Omental fat pad (tissue), 4 donors: ENCODE data around the gene DDR2. TPM values are rescaled to one million over a fixed set of nuclear protein-coding genes. Genes with fewer than 3 reads are reported as not detected.
"Not testable (repeated sequence)": the region's sequence is repeated elsewhere in the genome, so short reads cannot be mapped to it uniquely, and the experiment has no call there.

Source experiments
- ATAC-seq: fragments of 150-250 bp; one replicate; pipeline ENCODE4 v1.9.1; 2016; ENCODE audit warnings: mild to moderate bottlenecking, moderate library complexity; ENCODE audit not compliant: low FRiP score
- DNase-seq: peaks from one replicate; pipeline ENCODE4 v3.0.0-alpha.2; 2019; ENCODE audit warnings: low spot score
- CTCF ChIP-seq, 3 donors: fragments of 450-650 bp; IDR thresholded peaks; one replicate each; pipeline ENCODE4 v1.5.1; 2016 to 2017; ENCODE audit warnings: antibody characterized with exemption in 3 of 3, mild to moderate bottlenecking in 3 of 3, moderate library complexity in 2 of 3
- total RNA-seq, 4 donors: library from RNA; depleted of rRNA; stranded (reverse); fragments of >200 nt; gene quantifications; one replicate each; pipeline ENCODE4 v1.1.0, GENCODE V29; 2016

Gene DDR2
- total RNA-seq, 4 donors from 2014 or later = 140 to 164 (median 145) TPM

- no peak for ATAC-seq
- TF ChIP-seq CTCF (IDR thresholded peaks at IDR 0.05) = no peak
- DNase-seq = no peak
Measured at GRCh38 chr1:162720996-162721395, 88.7 kb downstream of the DDR2 start.

GRCh38 chr1:162721471-162721870 lies 89.2 kb downstream of the DDR2 start:
- TF ChIP-seq CTCF (IDR thresholded peaks at IDR 0.05) = no peak
- ATAC-seq = no peak
- no peak for DNase-seq

- ATAC-seq = no peak
- no peak for DNase-seq
- TF ChIP-seq CTCF (IDR thresholded peaks at IDR 0.05) = no peak
Measured at GRCh38 chr1:162722036-162722435, 89.8 kb downstream of the DDR2 start.

GRCh38 chr1:162724583-162725120 lies 92.4 kb downstream of the DDR2 start:
- ATAC-seq (no peak), DNase-seq (no peak)
- TF ChIP-seq CTCF (IDR thresholded peaks at IDR 0.05) = no peak

DNA sequence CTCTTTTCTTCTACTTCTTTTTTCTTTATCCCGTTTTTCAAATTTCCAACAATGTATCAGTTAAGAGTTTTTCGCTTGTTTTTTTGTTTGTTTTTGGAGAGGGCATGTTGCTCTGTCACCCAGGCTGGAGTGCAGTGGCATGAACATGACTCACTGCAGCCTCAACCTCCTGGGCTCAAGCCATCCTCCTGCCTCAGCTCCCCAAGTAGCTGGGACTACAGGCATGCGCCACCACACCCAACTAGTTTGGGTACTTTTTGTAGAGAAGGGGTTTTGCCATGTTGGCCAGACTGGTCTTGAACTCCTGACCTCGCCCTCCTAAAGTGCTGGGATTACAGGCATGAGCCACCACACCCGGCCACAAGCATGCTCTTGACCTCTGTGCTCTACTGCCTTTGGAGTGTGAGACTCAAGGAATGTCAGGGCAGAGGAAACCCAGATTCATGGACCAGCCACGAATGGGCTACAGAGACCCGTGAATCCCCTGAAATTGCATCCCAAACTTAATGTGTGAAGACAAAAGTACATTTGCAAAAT lies 93.1 kb downstream of the DDR2 start:
- DNase-seq (no peak), ATAC-seq (no peak)
- no peak for TF ChIP-seq CTCF (IDR thresholded peaks at IDR 0.05)

DNA sequence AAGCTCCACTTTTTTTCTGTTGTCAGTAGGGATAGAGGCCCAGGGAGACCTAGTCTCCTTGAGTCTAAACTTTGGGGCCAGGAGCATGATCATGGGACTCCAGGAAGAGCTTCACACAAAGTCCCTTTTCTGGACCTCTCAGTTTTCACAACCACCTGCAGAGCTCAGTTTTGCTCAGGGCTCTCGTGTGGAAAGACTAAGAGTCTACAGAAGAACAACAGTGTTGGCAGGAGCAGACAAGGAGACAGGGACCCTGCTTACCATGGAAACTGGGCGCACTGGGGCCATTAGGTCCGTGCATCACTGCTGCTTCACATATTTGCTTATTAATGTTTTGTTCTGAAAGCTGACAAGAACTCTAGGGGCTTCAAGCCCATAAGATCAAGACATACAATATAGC lies 94.3 kb downstream of the DDR2 start:
- DNase-seq (no peak), ATAC-seq (no peak)
- TF ChIP-seq CTCF (IDR thresholded peaks at IDR 0.05) = no peak

DNA sequence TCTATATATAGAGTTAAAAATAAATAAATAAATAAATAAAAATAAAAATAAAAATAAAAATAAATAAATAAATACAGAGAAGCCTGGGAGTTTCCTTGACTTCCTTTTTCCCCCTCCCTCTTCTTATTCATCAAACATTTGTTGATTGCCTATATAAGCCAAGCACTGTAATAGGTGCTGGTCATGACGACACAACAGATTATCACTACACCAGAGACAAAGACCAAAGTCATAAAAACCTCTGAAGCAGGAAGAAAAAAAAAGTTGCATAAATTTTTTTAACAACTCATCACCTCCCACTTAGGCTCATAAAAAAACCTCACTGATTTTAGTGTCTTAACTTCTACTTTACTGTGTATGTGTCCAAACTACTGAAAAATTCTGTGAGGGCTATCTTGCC lies 95.2 kb downstream of the DDR2 start:
- not testable (repeated sequence) for ATAC-seq, DNase-seq
